NCI-H2081 treated with DMSO at 0.1 percent for 48 hours (cell line): ENCODE measurements around the gene TTYH3.
"Not testable (repeated sequence)": the region's sequence is repeated elsewhere in the genome, so short reads cannot be mapped to it uniquely, and the experiment has no call there.

Experiments
- DNase-seq: peaks from one replicate; lab custom pipeline; 2025; lab: John Stamatoyannopoulos, UW

Gene TTYH3, protein sequence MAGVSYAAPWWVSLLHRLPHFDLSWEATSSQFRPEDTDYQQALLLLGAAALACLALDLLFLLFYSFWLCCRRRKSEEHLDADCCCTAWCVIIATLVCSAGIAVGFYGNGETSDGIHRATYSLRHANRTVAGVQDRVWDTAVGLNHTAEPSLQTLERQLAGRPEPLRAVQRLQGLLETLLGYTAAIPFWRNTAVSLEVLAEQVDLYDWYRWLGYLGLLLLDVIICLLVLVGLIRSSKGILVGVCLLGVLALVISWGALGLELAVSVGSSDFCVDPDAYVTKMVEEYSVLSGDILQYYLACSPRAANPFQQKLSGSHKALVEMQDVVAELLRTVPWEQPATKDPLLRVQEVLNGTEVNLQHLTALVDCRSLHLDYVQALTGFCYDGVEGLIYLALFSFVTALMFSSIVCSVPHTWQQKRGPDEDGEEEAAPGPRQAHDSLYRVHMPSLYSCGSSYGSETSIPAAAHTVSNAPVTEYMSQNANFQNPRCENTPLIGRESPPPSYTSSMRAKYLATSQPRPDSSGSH

GRCh38 chr7:2631946-2632732 lies at the start of gene TTYH3:
TTYH3 (plus strand) TSS chr7:2631986; CDS start chr7:2632156, 170 bp downstream.
- DNase-seq = no peak

GRCh38 chr7:2582006-2582735 lies 49.6 kb upstream of the TTYH3 start:
- DNase-seq = no peak

- no peak for DNase-seq
Measured at GRCh38 chr7:2583798-2584580, 47.8 kb upstream of the TTYH3 start.

DNA sequence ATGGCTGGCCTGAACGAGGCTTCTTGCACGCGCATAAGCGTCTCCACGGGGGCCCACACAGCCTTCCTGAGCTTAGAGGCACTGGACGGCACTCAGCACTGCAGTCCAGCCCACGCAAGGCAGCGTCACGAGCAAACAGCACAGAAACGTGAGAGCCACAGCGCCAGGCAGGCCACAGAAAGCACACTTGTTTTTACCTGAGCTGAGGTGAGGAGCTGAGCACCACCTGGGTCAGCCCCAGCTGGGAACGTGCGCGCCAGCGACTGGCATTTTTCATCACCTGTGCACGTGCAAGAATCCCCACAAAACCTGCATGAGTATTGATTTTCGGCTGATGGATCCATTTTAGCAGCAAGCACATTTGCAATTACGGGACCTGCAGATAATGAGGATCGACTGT lies 46.3 kb upstream of the TTYH3 start:
- DNase-seq = no peak

- no peak for DNase-seq
Measured at GRCh38 chr7:2586326-2587020, 45.3 kb upstream of the TTYH3 start.

- DNase-seq = no peak
Measured at GRCh38 chr7:2587134-2587533, 44.7 kb upstream of the TTYH3 start.

- DNase-seq = no peak
Measured at GRCh38 chr7:2587778-2588177, 44.0 kb upstream of the TTYH3 start.

- DNase-seq = no peak
Measured at GRCh38 chr7:2589341-2589740, 42.4 kb upstream of the TTYH3 start.

DNA sequence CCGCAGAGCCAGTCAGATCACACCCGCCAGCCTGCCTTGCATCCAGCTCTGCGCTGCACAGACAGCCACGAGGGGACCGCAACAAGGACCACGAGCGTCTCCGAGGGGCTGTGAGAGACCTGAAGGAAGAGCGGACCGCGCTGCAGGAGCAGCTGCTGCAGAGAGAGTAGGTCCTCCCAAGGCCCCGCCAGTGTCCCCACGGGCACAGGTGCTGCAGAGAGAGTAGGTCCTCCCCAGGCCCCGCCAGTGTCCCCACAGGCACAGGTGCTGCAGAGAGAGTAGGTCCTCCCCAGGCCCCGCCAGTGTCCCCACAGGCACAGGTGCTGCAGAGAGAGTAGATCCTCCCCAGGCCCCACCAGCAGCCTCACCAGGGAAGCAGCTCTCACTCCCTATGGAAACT lies 41.8 kb upstream of the TTYH3 start:
- DNase-seq = not testable (repeated sequence)

DNA sequence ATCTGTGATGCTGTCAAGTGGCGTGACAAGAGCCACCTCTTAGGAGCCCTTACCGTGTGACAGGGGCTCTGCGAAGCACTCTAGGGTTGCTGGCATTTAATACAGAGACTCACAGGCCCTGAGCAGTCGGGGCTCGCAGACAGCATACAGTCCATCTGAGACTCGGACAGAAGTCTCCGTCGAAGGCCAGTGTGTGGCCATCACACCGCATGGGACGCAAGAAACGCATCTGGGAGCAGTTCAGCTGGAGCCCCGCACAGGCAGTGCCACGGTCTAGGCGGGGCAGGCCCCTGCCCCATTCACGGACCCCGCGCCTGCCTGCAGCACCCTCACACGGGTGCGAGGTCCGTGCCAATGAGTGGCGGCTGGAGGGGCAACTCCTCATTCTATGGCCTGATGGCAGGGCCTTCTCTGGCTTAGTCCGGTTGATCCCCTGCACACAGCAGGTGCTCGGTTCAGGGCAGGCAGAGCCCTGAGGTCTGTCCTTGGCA lies 39.4 kb upstream of the TTYH3 start:
- no peak for DNase-seq

DNA sequence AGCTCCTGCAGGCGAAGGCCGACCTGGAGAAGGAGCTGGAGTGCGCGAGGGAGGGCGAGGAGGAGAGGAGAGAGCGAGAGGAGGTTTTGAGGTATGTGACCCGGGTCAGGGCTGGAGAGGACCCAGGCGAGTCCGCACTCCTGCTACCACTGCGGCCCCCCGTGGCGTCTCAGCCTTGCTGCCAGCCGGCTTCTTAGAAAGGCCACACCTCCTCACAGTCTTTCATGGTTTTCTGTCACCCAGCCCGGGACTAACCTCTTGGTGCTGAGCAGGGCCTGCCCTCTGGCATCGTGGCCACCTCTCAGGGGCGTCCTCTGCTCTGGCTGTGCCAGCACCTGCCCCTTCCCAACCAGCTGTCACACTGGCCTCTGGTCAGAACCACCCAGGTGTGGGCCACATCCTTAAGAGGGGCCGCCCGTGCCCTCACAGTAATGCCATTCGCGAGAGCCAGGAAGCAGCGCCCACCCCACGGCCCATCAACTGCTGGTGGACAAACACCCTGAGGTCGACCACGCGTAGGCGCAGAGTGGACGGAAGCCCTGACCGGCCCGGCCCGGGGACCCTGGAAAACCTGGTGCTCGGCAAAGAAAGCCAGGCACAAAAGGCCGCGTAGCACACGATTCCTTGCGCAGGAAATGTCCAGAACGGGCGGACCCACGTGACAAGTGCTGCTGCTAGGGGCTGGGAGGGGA lies 38.6 kb upstream of the TTYH3 start:
- DNase-seq = no peak

GRCh38 chr7:2594599-2594998 lies 37.2 kb upstream of the TTYH3 start:
- no peak for DNase-seq

DNA sequence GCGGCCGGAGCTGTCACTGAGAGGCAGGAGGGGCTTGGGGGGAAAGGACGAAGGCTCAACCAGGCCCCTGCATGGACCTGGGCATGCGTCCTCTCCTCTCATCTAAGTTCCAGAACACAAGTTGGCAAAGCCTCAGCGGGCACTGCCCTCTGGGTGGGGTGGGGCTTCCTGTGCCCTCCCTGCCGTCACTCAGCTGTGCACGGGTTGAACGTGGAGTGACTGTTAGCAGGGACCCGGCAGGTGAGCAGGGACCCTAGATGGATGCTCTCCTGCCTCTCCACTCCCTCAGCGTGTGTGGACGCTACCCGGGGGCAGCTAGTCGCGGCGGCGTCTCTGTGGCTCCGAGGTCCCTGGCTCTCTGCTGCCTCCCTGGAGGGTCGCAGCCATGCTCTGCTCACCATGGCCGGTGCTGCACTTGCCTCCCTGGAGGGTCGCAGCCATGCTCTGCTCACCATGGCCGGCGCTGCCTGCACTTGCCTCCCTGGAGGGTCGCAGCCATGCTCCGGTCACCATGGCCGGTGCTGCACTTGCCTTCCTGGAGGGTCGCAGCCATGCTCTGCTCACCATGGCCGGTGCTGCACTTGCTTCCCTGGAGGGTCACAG lies 36.4 kb upstream of the TTYH3 start:
- DNase-seq = no peak

DNA sequence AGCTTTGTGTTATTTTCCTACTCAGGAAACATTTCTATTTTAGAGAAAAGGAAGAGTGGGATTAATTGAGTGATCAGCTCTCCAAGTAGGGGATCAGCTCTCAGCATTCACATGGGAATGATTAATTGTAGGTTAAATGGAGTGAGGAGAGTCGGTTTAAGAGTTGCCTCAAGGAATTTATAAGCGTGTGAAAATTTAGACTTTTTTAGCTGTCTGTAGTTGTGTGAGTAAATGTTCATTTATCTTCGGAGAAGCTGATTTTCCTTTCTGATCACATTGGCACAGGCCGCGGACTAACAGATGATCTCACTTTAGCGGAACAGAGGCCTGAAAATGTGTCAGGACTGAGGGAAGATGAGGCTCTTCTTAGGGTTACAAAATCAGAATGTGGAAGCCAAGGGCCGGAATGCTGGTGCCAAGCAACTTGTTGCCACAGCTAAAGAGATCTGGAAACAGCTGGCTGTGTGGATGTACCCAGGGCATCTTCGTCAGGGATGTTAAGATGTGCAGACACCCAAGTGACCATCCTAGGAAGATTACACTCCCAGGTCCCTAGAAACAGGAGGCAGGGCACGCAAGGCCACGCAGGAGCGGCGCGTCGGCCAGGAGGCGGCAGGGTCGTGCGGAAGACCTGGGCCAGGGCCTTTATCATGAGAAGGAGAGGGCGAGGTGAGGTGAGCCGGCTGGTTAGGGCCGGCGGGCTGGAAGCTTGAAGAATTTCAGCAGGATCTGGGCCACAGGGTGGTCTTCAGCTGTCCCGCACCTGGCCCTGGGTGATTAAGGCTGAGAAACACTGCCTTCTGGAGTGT lies 35.1 kb upstream of the TTYH3 start:
- DNase-seq = no peak

DNA sequence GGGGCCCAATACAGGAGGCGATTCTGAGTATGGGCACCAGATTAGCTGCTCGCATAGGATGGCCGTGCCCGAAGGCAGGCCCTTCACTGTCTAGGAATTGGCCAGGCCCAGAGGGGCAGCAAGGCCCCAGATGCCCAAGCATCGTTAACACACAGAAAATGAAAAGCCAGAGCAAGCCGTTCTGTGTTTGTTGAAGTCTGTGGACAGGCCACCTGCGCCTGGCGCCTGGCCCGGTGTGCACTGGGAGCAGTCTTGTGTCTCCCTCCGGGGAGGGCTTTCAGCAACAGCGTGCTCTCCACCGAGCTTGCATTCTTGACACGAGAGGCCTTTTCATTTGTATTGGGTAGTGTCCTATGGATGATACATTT lies 34.5 kb upstream of the TTYH3 start:
- no peak for DNase-seq

- no peak for DNase-seq
Measured at GRCh38 chr7:2598154-2598823, 33.5 kb upstream of the TTYH3 start.

DNA sequence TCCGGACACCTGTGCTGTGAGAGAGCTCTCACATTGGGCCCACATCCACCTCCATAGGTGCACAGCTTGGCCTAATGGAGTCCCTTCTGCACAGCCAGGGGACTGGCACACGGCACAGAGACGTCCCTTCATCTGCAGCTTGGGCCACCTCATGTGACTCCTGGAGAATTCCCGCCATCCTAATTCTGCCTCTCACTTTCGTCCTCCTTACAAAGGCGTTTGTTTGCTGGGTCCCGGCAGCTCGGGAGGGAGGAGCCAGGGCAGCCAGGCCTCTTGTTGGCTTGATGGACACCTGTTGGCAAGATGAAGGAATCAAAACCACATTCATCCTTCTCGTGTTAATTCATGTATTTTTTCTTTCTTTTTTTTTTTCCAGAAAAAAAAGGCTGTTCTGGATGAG lies 30.7 kb upstream of the TTYH3 start:
- DNase-seq = no peak

GRCh38 chr7:2601907-2602306 lies 29.9 kb upstream of the TTYH3 start:
- DNase-seq = no peak
